Stimulated activated CD4-positive, alpha-beta T cell treated with anti-CD3 and anti-CD28 coated beads, Interleukin-1b, Interleukin-23, amount 100 ng/mL, for 48 hours (primary cell): ENCODE results near the gene NTRK3.

Source experiments
- DNase-seq: peaks from one replicate; pipeline ENCODE4 v3.0.0-alpha.2; 2020

Gene NTRK3

DNA sequence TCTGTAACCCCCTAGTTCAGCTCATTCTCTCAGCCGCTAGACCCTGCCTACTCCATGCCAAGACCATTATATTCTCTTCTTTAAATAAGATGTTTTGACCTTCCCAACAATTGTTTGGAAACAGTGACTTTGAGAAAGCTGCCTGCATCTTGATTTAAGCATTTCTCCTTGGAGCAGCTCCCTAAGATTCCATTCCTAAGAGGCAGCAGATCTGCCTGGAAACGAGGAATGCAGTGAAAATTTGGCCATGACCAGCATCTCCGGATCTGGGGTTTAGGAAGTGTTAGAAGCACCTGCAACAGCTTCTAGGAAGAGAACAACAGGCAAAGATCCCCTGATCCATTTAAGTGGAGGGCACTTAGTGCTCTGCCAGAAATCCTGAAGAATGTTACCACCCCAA, 235.7 kb downstream of the NTRK3 start:
- DNase-seq: no peak

DNA sequence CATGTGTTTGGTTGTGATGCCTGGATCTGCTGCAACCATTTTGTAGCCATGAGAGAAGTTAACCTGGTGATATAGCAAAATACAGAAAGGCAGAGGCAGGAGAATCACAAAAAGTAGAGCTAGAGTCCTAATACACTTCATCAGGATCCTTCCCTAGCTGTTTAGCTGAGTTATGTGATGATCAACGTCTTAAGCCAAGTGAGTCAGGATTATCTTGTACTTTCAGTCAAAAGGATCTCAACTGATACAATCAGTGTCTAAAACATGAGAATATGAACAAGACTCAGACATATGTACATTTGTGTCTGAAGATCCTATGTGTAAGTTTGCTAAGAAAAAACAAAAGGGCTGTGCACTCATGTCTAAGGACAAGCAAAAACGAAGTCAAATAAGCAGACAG, 236.9 kb downstream of the NTRK3 start:
- no peak for DNase-seq

DNA sequence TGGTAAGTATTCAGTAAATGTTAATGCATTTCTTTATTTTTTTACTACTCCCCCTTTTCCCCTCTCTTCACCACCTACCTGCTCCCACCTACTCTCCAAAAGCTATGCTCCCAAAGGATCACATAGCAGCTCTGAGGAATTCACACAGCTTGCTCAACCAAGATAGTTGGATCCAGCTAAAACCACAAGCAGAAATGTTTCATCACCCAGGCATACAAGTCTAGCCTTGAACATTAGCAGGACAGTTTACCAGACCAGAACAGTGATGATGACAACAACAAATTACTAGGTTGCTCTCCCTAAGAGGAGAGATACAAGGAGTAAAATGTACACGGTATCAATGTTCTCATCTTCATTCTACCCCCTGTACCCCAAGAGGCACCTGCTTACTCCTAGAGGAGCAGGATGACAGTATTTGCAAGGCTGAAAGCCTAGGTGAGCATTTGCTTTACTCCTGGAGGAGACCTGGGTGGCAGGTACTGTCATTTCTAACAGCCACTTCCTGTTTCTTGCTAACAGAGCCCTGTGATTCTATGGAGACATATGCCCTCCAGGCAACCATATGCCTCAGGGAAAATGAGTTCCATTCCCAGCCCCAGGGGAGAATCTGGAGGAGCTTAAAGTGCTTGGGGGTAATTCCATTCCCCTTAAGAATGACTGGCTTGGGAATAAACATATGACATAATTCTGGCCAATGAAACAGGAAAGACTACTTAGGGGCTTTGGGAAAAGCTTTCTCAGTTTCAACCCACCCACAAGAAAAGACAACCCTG, 237.5 kb downstream of the NTRK3 start:
- no peak for DNase-seq

DNA sequence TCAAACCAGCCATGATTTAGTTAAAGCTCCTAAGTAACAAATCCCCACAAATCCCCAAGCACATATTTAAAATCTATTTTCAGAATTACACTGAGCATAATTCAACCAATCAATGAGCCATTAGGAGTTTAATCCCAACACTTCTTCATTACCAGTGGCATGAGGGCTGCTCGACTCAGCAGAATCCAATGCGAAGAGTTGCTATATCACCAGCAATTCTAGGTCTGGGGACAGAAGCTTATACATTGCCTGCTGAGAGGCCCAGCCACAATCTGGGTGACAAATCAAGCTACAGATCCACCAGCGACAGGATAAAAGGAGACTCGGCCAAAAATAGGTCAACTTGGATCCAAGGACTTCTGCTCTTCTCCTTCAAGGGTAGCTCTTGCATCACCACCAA, 238.8 kb downstream of the NTRK3 start:
- no peak for DNase-seq

DNA sequence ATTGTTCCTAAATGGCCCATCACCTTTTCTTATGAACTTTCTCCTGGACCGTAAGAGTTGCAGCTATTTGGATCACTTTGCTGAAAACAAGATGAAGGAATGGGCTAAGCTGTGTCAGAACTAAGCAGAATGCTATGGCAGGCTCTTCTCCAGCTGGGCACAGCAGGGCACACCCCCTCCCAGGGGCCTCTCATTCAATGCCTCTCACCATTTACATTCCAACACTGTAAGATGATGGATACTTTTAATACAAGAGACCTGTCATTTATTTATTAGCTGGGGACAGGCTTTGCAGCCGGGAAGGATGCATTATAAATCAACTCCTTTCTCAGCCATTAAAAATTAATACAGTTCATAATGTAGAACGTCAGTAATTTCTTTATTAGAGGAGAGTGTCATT, 240.1 kb downstream of the NTRK3 start:
- DNase-seq: no peak

DNA sequence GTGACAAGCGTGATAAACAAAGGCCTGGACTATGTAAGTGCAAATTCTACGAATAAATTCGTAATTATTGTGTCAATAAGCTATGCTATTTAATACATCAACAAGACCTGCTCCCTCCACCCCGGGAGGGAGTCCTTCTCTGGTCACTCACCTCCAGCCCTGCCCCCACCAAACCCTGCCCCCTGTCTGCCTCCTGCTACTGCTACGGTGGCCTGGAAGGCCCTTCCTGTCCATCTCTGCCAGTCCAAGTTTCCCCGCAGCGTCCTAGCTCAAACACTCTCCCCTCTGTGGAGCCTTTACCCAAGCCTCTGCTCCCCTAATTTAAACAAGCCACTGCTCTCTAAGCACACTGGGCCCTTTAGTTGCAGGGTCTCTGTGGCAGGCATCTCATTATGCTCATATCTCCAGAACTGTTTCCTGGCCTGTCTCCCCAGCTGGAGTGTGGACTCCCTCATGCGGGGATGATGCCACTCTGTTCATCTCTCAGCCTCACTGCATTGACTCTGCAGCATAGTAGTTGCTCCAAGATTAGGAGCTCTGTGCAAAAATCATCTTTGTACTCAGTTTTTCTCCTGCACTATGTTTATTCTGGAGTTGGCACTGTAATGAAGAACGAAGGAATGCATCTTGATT, 241.2 kb downstream of the NTRK3 start:
- DNase-seq: no peak

DNA sequence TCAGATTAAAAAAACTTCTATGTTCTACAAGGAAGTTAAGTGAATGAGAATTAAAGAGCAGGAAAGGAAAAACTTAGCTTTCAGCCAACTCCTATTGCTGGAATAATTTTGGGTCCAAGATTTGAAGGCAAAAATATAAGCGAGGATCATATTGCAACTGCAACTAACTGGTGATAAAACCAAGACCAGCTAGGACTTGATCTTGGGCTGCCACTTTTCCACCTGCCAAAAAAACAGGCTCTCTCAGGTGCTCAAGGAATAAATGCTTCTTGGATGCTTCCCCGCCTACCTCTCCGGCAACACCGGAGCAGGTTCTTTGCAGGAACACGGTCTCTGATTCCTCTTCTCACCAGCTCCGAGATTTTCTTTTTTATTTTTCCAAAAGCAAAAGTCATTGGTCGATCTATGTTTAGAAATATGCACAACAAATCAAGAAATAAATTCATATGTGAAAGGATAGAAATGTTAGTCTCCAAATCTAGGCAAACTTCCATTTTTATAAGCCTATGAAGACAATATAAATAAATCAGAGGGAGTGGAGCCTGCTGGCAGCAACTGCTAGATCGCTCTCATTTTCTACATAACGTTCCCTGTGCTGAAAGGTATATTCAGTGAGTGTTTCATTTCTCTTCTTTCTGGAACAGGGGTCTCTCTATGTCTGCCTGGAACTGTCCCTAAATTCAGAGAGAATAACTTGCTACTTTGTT, 241.9 kb downstream of the NTRK3 start:
- no peak for DNase-seq

DNA sequence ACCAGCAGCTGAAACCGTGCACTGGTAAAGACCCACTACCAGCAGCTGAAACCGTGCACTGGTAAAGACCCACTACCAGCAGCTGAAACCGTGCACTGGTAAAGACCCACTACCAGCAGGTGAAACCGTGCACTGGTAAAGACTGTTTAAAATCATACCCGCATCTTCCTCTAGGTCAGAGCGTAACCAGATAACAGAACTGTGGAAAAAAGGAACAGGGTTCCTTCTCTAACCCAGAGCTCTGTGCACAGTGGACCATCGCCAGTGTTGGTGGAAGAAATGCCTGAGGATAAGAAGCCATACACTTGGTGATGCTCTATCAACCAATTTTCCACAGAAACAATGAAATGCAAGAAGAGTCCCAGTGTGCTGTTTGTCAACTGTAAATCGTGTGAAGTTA, 243.4 kb downstream of the NTRK3 start:
- no peak for DNase-seq

DNA sequence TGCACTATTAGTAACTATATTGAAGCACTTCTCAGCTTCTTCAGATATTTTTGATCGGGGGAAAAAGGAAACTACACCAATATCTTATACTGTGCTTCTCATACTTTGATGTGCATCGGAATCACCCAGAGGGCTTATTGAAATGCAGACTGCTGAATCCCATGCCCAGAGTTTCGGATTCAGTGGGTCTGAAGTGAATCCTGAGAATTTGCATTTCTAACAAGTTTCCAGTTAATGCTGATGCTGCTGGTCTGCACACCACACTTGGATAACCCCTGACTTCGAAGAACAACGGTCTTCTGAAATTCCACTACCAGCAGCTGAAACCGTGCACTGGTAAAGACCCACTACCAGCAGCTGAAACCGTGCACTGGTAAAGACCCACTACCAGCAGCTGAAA, 243.9 kb downstream of the NTRK3 start:
- no peak for DNase-seq

DNA sequence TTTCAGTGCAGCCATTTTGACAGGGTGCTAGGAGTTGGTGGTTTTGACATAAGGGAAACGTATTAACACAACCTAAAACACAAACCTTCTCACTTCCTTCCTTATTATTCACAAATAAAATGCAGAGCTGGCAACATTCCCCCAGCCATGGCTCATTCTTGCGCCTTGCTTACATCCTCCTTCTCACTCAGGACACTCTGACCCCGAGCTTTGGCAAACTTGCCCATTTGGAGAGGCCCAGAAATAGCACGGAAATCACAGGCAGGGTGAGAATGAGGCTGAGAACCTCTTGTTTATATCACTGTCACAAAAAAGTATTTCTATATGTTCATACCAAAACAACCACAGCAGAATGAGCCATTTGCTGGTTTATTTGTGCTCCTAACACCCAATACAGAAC, 244.3 kb downstream of the NTRK3 start:
- no peak for DNase-seq

DNA sequence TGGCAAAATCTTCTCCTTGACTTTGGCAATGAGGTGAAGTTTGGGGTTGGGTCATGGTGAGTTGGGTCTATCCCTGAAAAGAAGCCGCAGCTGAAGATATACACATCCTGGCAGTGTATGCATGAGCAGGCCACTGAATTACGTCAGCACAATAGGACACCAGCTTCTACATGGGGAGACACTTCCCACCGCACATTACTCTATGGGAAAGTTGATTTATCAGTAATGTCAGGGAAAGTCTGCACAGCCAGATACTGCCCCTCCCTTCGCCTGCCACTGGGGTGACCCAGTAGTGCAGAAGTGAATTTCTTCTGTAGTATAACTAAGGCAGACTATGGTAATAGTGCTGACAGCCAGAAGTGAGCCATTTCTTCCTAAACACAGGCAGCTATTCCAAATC, 245.0 kb downstream of the NTRK3 start:
- no peak for DNase-seq

DNA sequence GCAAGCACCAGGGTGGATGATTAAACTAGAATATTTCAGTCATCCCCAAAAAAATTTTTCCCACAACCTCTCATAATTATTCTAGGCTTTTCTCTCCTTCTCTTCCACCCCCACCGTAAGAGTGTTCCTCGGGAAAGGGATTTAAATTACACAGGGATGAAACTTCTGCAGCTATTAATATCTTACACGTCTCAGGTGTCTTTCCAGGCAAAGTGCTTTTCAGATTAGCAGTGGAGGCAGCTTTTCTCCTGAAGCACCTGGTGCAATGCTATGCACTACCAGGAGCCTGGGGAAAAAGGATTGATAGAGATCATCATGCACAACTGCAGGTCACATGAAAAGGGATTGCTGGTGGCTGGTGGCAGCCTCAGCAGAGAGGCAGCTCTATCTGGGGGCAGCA, 250.4 kb downstream of the NTRK3 start:
- no peak for DNase-seq

DNA sequence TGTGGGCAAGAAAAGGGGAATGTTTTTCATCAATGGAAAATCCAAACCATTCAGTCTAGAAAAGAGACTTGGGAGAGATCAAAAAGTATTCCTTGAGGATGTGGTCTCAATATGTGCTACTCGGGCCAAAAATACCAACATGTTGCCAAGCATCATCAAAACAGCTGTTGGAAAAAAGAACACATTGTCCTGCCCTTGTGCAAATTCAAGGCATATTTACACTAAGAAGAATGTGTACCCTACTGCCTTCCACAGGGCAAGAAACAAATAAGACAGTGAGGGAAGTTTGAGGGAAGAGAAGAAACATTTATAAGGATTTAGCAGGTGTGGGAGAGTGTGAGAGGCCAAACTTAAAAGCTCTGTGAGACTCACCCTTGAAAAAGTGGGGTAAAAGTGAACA, 252.1 kb downstream of the NTRK3 start:
- no peak for DNase-seq

DNA sequence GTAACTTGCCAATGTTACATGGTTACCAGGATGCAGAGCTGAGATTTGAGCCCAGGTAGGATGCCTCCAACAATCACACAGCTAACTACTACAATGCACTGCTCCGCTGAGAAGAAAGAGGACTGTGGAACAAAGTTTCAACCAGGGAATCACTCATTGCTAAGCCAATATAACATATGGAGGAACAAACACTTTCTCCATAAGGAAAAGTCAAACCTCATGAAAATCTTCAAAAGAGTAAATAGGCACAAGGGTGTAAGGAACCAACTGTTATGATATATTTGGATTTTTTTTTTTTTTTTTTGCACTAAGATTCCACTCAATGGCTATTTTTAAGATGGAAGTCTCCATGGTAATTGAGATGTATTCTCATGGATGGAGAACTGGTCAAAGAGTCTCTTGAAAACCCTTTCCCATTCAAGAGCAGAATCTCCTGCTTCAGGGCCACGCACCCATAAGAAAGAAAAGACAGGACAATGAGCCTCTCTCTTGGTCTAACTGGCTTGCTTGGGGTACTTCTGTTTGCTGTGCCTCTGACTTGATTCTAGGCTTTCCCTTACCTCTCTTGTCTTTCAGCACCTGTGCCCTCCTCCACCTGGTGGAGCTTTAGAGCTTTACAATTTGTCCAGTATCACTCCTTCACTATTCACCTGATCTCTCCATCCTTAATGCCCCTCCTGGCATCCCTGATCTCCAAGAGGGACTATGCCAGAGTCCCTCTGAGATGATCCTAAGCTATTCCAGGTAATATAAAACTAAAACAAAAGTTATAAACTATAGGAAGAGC, 252.8 kb downstream of the NTRK3 start:
- DNase-seq: no peak

DNA sequence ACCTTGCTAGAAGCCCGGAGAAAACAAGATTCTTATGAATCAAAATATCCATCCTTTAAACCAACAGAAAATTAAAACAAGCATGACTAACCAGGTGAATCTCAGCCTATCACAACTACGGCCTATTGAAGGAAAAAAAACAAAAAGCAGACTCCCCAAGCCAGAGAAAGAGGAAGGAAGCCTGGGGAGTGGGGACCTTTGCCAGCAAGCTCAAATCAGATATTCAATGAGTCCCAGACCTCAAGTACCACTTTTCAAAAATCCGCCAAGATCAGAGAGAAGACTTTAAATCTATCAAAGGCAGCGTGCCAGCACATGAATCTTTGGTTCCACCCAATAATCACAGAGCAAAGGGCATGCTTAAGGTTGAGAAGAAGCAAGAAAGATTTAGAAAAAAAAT, 253.8 kb downstream of the NTRK3 start:
- DNase-seq: no peak

DNA sequence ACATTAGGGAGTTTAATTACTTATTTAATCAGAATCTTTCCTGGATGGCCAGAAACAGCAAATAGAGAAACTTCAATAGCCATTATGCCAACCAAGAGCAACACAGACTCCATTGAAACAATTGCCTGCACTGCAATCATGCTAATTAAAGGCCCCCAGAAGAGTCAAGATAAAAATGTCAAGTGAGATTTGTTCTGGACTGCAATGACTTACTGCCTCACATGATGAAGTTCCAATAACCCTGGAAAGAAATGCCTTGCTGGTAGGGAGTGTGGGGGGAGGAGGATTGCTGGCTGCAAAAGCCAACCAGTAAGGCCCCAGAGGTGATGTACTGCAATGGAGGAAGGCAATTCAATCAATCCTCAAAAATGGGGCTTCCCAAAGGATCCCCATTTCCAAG, 257.9 kb downstream of the NTRK3 start:
- DNase-seq: no peak

DNA sequence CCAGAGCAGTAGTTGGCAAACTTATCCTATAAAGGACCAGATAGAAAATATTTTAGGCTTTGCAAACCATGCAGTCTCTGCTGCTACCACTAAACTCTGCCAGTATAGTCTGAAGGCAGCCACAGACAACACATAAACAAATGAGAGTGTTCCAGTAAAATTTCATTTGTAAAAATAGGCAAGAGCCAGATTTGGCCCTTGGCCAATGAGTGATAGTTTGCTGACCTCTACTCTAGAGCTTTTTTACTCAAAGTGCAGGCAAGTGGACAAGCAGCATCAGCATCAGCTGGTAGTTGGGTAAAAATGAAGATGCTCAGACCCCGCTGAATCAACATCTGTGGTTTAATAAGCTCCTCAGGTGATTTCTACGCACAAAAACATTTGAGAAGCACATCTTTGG, 269.8 kb downstream of the NTRK3 start:
- DNase-seq: no peak

DNA sequence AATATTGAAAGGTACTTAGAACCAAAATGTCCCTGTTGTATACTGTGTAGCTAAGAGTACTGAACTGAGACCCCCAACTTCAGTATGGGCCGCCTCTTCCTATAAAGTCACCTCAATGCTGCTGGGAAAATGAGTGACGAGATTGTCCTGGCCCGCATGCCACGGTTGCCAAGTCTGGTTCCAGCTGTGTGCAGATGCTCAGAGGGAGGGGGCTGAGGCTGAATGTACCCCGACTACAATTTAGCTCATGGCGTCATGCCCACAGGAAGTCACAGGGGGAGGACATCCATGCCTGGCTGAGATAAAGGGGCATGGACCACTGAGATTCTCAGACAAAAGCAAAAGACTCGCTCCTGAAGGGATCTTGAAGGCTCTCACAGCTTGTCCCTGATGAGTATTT, 271.1 kb downstream of the NTRK3 start:
- no peak for DNase-seq

DNA sequence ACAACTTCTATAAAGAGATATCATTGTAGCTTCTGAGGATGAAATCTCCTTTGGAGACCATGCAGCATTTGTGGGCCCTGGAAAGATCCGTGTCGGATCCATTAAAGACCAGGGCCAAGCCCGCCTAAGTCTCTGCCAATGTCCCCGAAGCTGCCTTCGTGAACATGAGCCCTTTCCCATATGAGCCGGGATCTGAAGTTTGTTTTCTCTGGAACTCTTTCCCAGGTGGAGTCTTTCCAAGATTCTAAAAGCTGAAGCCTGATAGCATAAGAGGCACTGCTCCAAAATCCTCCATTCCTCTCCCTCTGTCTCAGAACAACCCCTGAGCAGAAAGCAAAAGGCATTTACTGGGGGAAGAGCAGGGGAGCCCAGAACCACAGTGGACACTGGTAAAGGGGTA, 274.6 kb downstream of the NTRK3 start:
- DNase-seq: no peak

DNA sequence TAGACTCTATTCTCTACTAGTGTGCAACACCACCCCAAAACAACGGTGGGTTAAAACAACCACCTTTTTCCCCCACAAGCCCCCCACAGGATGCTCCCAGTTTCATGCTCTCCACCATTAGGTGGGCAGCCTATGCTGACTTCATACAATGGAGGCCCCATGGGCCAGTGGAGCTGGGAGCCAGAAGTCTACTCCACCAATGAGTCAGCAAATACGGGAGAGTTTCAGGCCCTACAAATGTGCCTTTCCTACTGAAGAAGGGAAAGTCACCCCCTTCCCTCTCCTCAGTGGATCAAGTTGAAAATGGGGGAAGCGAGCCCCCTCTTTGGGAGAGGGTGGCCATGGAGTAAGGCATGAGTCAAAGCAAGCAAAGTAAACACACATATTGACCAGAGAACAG, 278.6 kb downstream of the NTRK3 start:
- no peak for DNase-seq

DNA sequence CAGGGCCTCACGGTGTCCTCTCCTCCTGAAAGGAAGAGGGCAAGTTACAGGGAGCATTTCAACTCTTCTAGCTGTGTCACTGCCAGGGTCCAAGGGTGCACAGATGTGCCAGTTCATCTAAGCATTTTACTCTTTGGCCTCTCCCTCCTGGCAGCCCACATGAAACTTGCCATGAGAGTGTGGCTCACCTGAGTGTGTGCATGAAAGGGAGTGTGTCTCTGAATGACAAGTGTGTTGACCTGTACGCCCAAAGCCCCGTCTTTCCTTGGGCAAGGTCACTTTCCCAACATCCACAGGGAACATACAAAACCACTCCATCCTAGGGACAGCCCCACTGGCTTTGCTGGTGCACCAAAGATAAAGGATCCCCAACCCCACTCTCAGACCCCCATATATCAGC, 280.0 kb downstream of the NTRK3 start:
- DNase-seq: no peak

DNA sequence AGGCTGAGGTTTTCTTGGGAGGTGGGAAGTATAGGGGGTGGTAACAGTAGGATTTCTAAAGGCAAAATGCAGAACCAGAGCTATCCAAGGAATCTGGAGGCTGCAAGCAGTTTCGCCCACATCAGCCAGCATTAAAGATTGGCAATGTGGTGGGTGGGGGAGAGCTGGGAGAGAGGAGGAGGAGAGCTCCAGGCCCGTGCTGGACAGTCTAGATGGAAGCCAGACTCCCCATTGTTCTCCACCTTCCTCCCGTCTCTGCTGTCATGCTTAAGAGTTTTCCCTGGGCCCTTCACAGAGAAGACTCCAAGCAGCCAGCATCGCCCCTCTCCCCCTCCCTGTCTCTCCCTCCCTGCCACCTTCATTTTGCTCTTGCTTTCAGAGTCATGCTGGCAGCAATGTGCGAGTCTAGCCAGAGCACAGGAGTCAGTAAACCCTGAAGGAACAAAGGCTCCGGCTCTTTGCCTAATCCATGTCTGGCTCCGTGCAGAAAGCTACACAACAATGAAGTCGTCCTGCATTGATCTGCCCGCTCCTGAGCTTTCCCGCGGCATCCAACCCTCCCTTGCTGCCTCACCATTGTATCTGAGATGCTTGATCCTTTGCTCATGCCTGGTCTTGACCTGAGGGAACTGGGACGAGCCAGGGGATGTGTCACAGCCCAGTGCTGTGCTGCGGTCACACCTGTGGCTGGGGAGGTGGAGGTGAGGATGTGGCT, 282.9 kb downstream of the NTRK3 start:
- DNase-seq: no peak

DNA sequence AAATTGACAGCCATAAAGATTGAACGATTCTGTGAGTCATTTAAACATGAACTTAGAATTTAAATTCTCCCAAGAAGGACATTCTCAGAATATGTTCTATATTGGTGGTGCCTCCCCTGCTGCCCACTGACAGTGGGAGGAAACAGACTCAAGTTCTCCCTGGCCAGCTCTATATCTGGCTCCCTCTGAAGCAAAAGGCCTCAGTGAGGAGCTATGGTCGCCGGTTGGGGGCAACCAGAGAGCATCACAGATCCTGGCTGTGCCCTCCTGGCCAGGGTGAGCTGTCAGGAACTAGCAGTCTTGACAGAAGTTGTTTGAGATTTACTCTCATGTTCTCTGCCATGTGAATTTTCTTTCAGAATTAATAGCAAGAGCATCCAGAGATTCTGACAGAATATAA, 285.5 kb downstream of the NTRK3 start:
- no peak for DNase-seq
